Measurements from ENCODE around the gene PSME4.
"Not testable (repeated sequence)": the region's sequence is repeated elsewhere in the genome, so short reads cannot be mapped to it uniquely, and the experiment has no call there.

Gene PSME4

DNA sequence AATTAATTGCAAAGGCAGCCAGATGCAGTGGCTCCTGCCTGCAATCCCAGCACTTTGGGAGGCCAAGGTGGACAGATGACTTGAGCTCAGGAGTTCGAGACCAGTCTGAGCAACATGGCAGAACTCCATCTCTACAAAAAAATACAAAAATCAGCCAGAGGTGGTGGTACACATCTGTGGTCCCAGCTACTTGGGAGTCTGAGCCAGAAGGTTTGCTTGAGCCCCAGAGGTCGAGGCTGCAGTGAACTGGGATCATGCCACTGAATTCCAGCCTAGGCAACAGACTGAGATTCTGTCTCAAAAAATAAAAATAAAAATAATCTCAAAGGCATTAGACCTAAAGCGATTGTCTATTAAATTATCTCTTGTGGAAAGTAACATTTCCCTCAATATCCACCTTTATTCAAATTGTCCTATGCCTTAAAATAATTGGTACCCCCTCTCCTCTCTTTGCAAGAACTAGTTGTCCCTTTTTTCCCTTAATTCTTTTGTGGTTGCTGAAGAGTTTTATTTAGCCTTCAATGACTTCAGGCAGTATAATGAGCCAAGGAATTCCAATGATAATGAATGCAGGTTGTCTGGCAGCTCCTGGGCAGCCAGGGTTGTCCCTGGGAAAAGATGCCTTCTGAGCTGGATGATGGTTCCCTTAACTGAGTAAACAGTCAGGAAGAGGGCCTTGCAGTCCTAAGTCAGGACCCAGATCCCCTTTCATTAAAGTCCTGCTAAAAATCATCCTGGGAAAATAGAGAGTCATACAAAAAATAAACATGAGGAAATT is 143.2 kb downstream of the PSME4 start:
- no peak for DNase-seq (ENCODE audit: extremely low spot score)
- POLR2A ChIA-PET = no interaction called here
- CTCF ChIA-PET = no interaction called here
- no peak for TF ChIP-seq CTBP1 (IDR thresholded peaks at IDR 0.05; ENCODE audit: borderline replicate concordance)
- no peak for TF ChIP-seq SP1 (IDR thresholded peaks at IDR 0.05)
- TF ChIP-seq L3MBTL2 (conservative IDR thresholded peaks at IDR 0.05) = no peak
- no peak for TF ChIP-seq LEF1 (IDR thresholded peaks at IDR 0.05; ENCODE audit: borderline replicate concordance)
- TF ChIP-seq NFRKB (IDR thresholded peaks at IDR 0.05) = no peak
- no peak for TF ChIP-seq HDGF (IDR thresholded peaks at IDR 0.05; ENCODE audit: borderline replicate concordance)
- TF ChIP-seq SUZ12 (IDR thresholded peaks at IDR 0.05) = no peak
- no peak for TF ChIP-seq ZNF384 (IDR thresholded peaks at IDR 0.05)
- TF ChIP-seq ELF4 (IDR thresholded peaks at IDR 0.05) = no peak
- no peak for TF ChIP-seq FOXK2 (IDR thresholded peaks at IDR 0.05)
- no peak for TF ChIP-seq TARDBP (IDR thresholded peaks at IDR 0.05)
- no peak for TF ChIP-seq ARNT (IDR thresholded peaks at IDR 0.05)
- no peak for TF ChIP-seq FOXM1 (IDR thresholded peaks at IDR 0.05; ENCODE audit: borderline replicate concordance)
- TF ChIP-seq BHLHE40 (IDR thresholded peaks at IDR 0.05; ENCODE audit: borderline replicate concordance) = no peak

DNA sequence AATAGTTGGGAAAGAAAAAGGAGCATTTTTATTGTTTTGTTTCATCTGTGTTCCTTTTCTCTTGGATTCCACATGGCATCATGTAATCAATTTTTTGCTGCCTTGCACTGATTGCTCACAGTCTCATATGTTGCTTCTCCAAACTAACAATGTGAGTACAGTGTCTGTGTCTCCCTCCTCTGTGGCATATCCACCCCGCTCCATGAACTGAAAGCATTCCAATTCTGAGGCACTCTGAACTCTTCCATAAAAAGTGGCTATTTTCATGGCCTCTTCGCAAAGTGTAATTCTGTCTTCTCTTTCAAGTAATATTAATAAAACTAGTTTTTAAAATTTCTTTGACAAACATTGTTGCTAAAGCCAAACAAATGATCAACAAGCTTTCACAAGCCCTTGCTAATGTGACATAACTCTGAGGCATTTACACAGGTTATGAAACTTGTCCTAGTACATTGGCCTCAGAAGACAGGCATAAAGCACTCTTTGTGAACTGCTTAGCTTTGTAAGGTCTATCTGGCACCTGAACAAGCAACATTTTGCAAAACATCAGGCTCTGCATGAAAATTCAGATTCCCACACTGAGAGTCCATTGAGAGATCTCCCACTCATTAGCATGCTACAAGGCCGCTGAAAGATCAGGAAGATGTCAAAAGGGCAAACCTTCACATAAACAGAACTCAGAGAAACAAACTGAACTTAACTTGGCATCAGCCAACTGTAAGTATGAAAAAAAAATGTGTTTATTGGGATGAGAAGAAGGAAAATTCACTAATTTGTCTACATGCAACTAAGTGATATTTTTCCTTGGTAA is 144.0 kb downstream of the PSME4 start:
- TF ChIP-seq TARDBP (IDR thresholded peaks at IDR 0.05) (no peak), HDGF (IDR thresholded peaks at IDR 0.05; ENCODE audit: borderline replicate concordance) (no peak), FOXA1 (IDR thresholded peaks at IDR 0.05) (no peak), FOXK2 (IDR thresholded peaks at IDR 0.05) (no peak), L3MBTL2 (conservative IDR thresholded peaks at IDR 0.05) (no peak), SP1 (IDR thresholded peaks at IDR 0.05) (no peak), ZNF384 (IDR thresholded peaks at IDR 0.05) (no peak), SUZ12 (IDR thresholded peaks at IDR 0.05) (no peak), LEF1 (IDR thresholded peaks at IDR 0.05; ENCODE audit: borderline replicate concordance) (no peak), NFRKB (IDR thresholded peaks at IDR 0.05) (no peak), BHLHE40 (IDR thresholded peaks at IDR 0.05; ENCODE audit: borderline replicate concordance) (no peak), FOXM1 (IDR thresholded peaks at IDR 0.05; ENCODE audit: borderline replicate concordance) (no peak), ARNT (IDR thresholded peaks at IDR 0.05) (no peak), ELF4 (IDR thresholded peaks at IDR 0.05) (no peak), CTBP1 (IDR thresholded peaks at IDR 0.05; ENCODE audit: borderline replicate concordance) (no peak)
- TF ChIP-seq, protein P1, sequence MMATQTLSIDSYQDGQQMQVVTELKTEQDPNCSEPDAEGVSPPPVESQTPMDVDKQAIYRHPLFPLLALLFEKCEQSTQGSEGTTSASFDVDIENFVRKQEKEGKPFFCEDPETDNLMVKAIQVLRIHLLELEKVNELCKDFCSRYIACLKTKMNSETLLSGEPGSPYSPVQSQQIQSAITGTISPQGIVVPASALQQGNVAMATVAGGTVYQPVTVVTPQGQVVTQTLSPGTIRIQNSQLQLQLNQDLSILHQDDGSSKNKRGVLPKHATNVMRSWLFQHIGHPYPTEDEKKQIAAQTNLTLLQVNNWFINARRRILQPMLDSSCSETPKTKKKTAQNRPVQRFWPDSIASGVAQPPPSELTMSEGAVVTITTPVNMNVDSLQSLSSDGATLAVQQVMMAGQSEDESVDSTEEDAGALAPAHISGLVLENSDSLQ (IDR thresholded peaks at IDR 0.05) = no peak
- POLR2A ChIA-PET = no interaction called here
- CTCF ChIA-PET = interaction anchor here (0.6 kb wide), 1 partner anchor 271 kb away, joined by 4 read pairs; no protein-coding TSS in a partner anchor
- no peak for DNase-seq (ENCODE audit: extremely low spot score)

DNA sequence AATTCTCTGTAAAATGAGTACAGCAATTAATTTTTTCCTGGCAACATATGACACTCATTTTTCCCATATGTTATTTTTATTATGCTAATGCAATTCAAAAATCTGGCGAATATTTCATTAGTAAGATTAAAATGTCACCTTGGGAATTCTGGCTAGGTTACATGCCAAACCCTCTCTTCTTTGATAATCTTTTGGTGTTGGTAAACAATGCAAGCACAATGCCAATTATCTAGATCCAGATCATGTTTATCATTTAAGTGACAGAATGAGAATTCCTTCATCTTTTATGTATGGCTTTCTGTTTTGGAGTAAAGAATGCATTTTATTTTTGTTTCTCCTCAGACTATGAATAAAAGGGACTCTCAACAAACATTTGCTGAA is 144.8 kb downstream of the PSME4 start:
- CTCF ChIA-PET = no interaction called here

DNA sequence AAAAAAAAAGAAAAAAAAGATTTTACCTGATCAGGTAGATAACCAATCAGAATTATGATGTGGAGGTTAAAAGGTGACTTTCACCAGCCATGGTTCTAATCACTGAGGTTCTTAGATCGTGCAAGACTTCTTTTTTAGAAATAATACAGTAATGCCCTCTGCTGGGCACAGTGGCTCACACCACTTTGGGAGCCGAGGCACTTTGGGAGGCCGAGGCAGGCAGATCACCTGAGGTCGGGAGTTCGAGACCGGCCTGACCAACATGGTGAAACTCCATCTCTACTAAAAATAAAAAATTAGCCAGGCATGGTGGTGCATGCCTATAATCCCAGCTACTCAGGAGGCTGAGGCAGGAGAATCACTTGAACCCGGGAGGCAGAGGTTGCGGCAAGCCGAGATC is 147.2 kb downstream of the PSME4 start:
- DNase-seq (ENCODE audit: extremely low spot score) = peak; percentile 17
- POLR2A ChIA-PET, CTCF ChIA-PET: not testable (repeated sequence)

More for the DNA sequence above, 144.8 kb downstream of the PSME4 start:
- POLR2A ChIA-PET = no interaction called here
- DNase-seq (ENCODE audit: extremely low spot score) = no peak
- TF ChIP-seq NFRKB (IDR thresholded peaks at IDR 0.05) = no peak

DNA sequence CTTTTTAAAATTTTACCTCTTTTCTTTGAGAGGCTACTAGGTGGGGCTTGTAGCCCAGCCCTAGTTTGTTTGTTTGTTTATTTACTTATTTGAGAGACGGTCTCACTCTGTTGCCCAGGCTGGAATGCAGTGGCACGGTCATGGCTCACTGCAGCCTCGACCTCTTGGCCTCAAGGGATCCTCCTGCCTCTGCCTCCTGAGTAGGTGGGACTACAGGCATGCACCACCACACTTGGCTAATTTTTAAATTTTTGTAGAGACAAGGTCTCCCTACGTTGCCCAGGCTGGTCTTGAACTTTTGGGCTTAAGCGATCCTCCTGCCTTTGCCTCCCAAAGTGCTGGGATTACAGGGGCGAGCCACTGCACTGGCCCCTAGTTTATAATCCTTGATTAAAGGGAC is 149.0 kb downstream of the PSME4 start:
- TF ChIP-seq FOXA1 (IDR thresholded peaks at IDR 0.05) = no peak
- TF ChIP-seq ELF4 (IDR thresholded peaks at IDR 0.05) = no peak
- TF ChIP-seq SP1 (IDR thresholded peaks at IDR 0.05) = no peak
- TF ChIP-seq TARDBP (IDR thresholded peaks at IDR 0.05) = no peak
- no peak for TF ChIP-seq CTBP1 (IDR thresholded peaks at IDR 0.05; ENCODE audit: borderline replicate concordance)
- no peak for TF ChIP-seq SUZ12 (IDR thresholded peaks at IDR 0.05)
- TF ChIP-seq LEF1 (IDR thresholded peaks at IDR 0.05; ENCODE audit: borderline replicate concordance) = no peak
- no peak for TF ChIP-seq BHLHE40 (IDR thresholded peaks at IDR 0.05; ENCODE audit: borderline replicate concordance)
- TF ChIP-seq HDGF (IDR thresholded peaks at IDR 0.05; ENCODE audit: borderline replicate concordance) = no peak
- no peak for TF ChIP-seq FOXM1 (IDR thresholded peaks at IDR 0.05; ENCODE audit: borderline replicate concordance)
- no peak for TF ChIP-seq FOXK2 (IDR thresholded peaks at IDR 0.05)
- no peak for TF ChIP-seq NFRKB (IDR thresholded peaks at IDR 0.05)
- TF ChIP-seq L3MBTL2 (conservative IDR thresholded peaks at IDR 0.05) = no peak
- TF ChIP-seq, protein P1 (IDR thresholded peaks at IDR 0.05) = no peak
- TF ChIP-seq ZNF384 (IDR thresholded peaks at IDR 0.05) = no peak
- TF ChIP-seq ARNT (IDR thresholded peaks at IDR 0.05) = no peak
- POLR2A ChIA-PET = no interaction called here
- CTCF ChIA-PET = no interaction called here
- DNase-seq (ENCODE audit: extremely low spot score) = no peak

DNA sequence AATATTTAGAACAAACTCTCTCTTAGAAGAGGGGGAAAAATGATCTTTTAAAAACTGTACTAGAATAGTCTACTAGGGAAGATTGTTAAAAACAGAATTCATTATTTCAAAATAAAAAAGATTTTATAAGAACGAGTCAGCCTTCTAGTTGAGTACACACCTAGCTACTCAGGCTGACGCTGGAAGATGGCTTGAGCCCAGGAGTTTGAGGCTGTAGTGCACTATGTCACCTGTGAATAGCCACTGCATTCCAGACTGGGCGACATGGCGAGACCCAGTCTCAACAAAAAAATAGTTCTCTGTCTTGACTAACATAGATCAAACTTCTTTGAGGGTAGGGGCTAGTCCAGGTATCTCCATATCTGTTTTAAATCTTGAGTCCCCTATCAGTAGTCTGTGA is 150.1 kb downstream of the PSME4 start:
- POLR2A ChIA-PET = no interaction called here
- DNase-seq (ENCODE audit: extremely low spot score) = no peak

DNA sequence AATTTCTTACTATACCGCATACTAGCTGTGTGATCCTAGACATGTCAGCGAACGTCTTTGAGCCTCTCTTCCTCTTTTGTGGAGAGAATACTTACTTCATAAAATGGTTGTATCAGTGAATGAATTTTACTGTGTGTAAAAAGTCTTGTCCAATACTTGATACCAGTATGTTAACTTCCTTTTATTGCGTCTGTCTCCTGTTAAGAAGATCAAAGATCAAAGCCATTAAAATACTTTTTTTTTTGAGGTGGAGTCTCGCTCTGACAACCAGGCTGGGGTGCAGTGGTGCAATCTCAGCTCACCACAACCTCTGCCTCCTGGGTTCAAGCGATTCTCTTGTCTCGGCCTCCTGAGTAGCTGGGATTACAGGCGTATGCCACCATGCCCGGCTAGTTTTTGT is 150.7 kb downstream of the PSME4 start:
- ChIA-PET CTCF (no interaction called here), POLR2A (no interaction called here)
- TF ChIP-seq FOXA1 (IDR thresholded peaks at IDR 0.05) = no peak
- TF ChIP-seq HDGF (IDR thresholded peaks at IDR 0.05; ENCODE audit: borderline replicate concordance) = no peak
- TF ChIP-seq SUZ12 (IDR thresholded peaks at IDR 0.05) = no peak
- no peak for TF ChIP-seq SP1 (IDR thresholded peaks at IDR 0.05)
- TF ChIP-seq FOXK2 (IDR thresholded peaks at IDR 0.05) = no peak
- no peak for TF ChIP-seq TARDBP (IDR thresholded peaks at IDR 0.05)
- DNase-seq (ENCODE audit: extremely low spot score) = no peak

More for the DNA sequence above, 150.1 kb downstream of the PSME4 start:
- CTCF ChIA-PET = no interaction called here
- TF ChIP-seq CTBP1 (IDR thresholded peaks at IDR 0.05; ENCODE audit: borderline replicate concordance) (no peak), BHLHE40 (IDR thresholded peaks at IDR 0.05; ENCODE audit: borderline replicate concordance) (no peak), ARNT (IDR thresholded peaks at IDR 0.05) (no peak)
